GM20000 (cell line): Measurements from ENCODE around the gene NOLC1.
A peak's percentile ranks its signal among the peaks of the same experiment; 100 is the strongest.

ENCODE experiments used
- DNase-seq: peaks from one replicate; pipeline ENCODE4 v3.0.0; 2012; ENCODE audit warnings: low spot score
- CTCF ChIP-seq: IDR thresholded peaks from 2 replicates; pipeline ENCODE4 v1.5.1; 2012; ENCODE audit warnings: mild to moderate bottlenecking, control low read depth; ENCODE audit errors: extremely low read depth, missing control alignments

NOLC1 gene

GRCh38 chr10:102123223-102123622, 29.0 kb upstream of the NOLC1 start:
- DNase-seq = no peak
- no peak for TF ChIP-seq CTCF

GRCh38 chr10:102131286-102132170, 20.7 kb upstream of the NOLC1 start:
- TF ChIP-seq CTCF = no peak
- DNase-seq = no peak

- DNase-seq = no peak
- TF ChIP-seq CTCF = no peak
Observed at GRCh38 chr10:102132193-102132562, 20.0 kb upstream of the NOLC1 start.

GRCh38 chr10:102132563-102133372, 19.4 kb upstream of the NOLC1 start, which contains the start of gene PPRC1:
Gene PPRC1 (plus strand): TSS chr10:102133040. CDS start chr10:102133069, 29 bp downstream.
- TF ChIP-seq CTCF = peak; percentile 86
- peak; percentile 97 for DNase-seq

- DNase-seq = peak; percentile 64
- no peak for TF ChIP-seq CTCF
Observed at GRCh38 chr10:102133373-102134195, 18.6 kb upstream of the NOLC1 start.

GRCh38 chr10:102134416-102134815, 17.8 kb upstream of the NOLC1 start:
- TF ChIP-seq CTCF = no peak
- DNase-seq = no peak
